Endodermal cell (in vitro differentiated cells): ENCODE measurements around the gene PIAS1. TPM values are rescaled to one million over a fixed set of nuclear protein-coding genes. Genes with fewer than 3 reads are reported as not detected.

Source experiments
- DNase-seq: peaks from one replicate; pipeline ENCODE4 v3.0.0-alpha.2; 2017
- H3K27ac ChIP-seq: 2 replicates; pipeline ENCODE4 v1.5.1; 2013; ENCODE audit warnings: mild to moderate bottlenecking, low read depth, low read length, moderate library complexity
- H3K27me3 ChIP-seq: 2 replicates; pipeline ENCODE4 v1.6.1; 2013; ENCODE audit warnings: mild to moderate bottlenecking, low read length, moderate library complexity; ENCODE audit not compliant: insufficient read depth, control insufficient read depth, poor library complexity, severe bottlenecking
- H3K36me3 ChIP-seq: 2 replicates; pipeline ENCODE4 v1.7.0; 2013; ENCODE audit warnings: mild to moderate bottlenecking, low read length, moderate library complexity; ENCODE audit not compliant: control insufficient read depth, insufficient read depth
- H3K4me1 ChIP-seq: one replicate; pipeline ENCODE4 v1.7.0; 2013; ENCODE audit warnings: low read length; ENCODE audit not compliant: control insufficient read depth, insufficient read depth
- H3K4me3 ChIP-seq: 2 replicates; pipeline ENCODE4 v1.5.1; 2013; ENCODE audit warnings: mild to moderate bottlenecking, low read length, moderate library complexity
- H3K9ac ChIP-seq: 2 replicates; pipeline ENCODE4 v1.6.1; 2013; ENCODE audit warnings: mild to moderate bottlenecking, low read length, moderate library complexity; ENCODE audit not compliant: poor library complexity, severe bottlenecking; ENCODE audit errors: extremely low read depth
- H3K9me3 ChIP-seq: 2 replicates; pipeline ENCODE4 v1.6.1; 2013; ENCODE audit warnings: mild to moderate bottlenecking, low read length, moderate library complexity; ENCODE audit not compliant: control insufficient read depth
- H3K27ac Mint-ChIP-seq: 2 replicates; pipeline ENCODE4 v1.8.0; 2020; ENCODE audit warnings: mixed read lengths
- H3K27me3 Mint-ChIP-seq: 2 replicates; pipeline ENCODE4 v1.8.0; 2021; ENCODE audit warnings: mild to moderate bottlenecking, mixed read lengths; ENCODE audit not compliant: insufficient read depth
- H3K36me3 Mint-ChIP-seq: 2 replicates; pipeline ENCODE4 v1.8.0; 2020; ENCODE audit warnings: low read depth, mixed read lengths
- H3K4me1 Mint-ChIP-seq: 2 replicates; pipeline ENCODE4 v1.8.0; 2020; ENCODE audit warnings: mixed read lengths
- H3K4me3 Mint-ChIP-seq: 2 replicates; pipeline ENCODE4 v1.8.0; 2020; ENCODE audit warnings: mild to moderate bottlenecking, moderate library complexity, mixed read lengths
- H3K9me3 Mint-ChIP-seq: 2 replicates; pipeline ENCODE4 v1.8.0; 2020; ENCODE audit warnings: mild to moderate bottlenecking, mixed read lengths
- WGBS, 2 experiments: methylation state at CpG; one replicate each; pipeline versions ENCODE4 v1.1.5 to v1.1.7; 2013; ENCODE audit warnings: missing lambda C conversion rate in 2 of 2, mixed read lengths in 1 of 2; ENCODE audit not compliant: insufficient coverage in 1 of 2, insufficient read length in 1 of 2; 5-methylcytosine and 5-hydroxymethylcytosine counted together
- total RNA-seq, 2 donors: library from RNA; stranded (reverse); fragmentation: NEBNext Ultra II Directional in 1 of 2; extraction: Animal tissue kit (Norgen Biotek cat#: 25700) in 1 of 2; gene quantifications; 2 replicates in 1 of 2; 3 replicates in 1 of 2; pipeline ENCODE4 v1.2.1, GENCODE V29; 2021
- TF ChIP-seq, protein P1 (sequence below): fragments of 200-600 bp; sonication (generic); conservative IDR thresholded peaks from 2 replicates; pipeline ENCODE4 v1.5.0; 2021; ENCODE audit warnings: antibody characterized with exemption, mild to moderate bottlenecking

Gene PIAS1
- total RNA-seq, 2 donors from 2014 or later, result 38.0 to 40.1 TPM

DNA sequence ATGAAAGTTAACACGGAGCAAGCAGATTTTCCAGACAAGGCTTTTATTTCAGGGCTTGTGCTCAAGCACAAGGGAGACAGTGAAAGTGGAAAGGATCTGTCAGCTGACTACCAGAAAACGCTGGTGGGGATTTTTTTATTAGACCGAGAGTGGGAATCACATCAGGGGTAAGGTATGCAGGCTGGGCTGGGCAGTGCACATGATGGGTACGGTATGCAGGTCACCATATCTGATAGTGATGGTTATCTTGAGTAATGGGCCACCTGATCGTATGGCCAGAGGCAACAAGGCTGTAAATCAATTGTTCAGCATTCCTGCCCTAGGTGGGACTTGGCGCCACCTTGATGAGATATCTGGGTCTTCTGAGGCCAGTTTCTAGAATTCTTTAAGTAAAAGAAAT, 36.9 kb upstream of the PIAS1 start:
- H3K9me3 ChIP-seq, result no peaks in the 10 kb centered on the region
- no peak overlapping the region for H3K27ac Mint-ChIP-seq
- H3K4me3 ChIP-seq, result no peak overlapping the region
- no peaks in the 10 kb centered on the region for H3K9me3 Mint-ChIP-seq
- no peaks in the 10 kb centered on the region for H3K36me3 ChIP-seq
- TF ChIP-seq, protein P1, sequence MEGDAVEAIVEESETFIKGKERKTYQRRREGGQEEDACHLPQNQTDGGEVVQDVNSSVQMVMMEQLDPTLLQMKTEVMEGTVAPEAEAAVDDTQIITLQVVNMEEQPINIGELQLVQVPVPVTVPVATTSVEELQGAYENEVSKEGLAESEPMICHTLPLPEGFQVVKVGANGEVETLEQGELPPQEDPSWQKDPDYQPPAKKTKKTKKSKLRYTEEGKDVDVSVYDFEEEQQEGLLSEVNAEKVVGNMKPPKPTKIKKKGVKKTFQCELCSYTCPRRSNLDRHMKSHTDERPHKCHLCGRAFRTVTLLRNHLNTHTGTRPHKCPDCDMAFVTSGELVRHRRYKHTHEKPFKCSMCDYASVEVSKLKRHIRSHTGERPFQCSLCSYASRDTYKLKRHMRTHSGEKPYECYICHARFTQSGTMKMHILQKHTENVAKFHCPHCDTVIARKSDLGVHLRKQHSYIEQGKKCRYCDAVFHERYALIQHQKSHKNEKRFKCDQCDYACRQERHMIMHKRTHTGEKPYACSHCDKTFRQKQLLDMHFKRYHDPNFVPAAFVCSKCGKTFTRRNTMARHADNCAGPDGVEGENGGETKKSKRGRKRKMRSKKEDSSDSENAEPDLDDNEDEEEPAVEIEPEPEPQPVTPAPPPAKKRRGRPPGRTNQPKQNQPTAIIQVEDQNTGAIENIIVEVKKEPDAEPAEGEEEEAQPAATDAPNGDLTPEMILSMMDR, result no peak
- no peaks in the 10 kb centered on the region for H3K27me3 ChIP-seq
- no peaks in the 10 kb centered on the region for H3K27me3 Mint-ChIP-seq
- WGBS, 2 experiments, result 92 to 95% methylated on average over 4 to 6 of the region's 6 CpGs
- no peak for DNase-seq
- H3K9ac ChIP-seq, result no peak overlapping the region
- H3K4me1 Mint-ChIP-seq, result peaks cover 12% of the 10 kb centered on the region
- no peak overlapping the region for H3K27ac ChIP-seq
- H3K4me3 Mint-ChIP-seq, result no peak overlapping the region
- H3K4me1 ChIP-seq, result no peaks in the 10 kb centered on the region
- H3K36me3 Mint-ChIP-seq, result no peaks in the 10 kb centered on the region

DNA sequence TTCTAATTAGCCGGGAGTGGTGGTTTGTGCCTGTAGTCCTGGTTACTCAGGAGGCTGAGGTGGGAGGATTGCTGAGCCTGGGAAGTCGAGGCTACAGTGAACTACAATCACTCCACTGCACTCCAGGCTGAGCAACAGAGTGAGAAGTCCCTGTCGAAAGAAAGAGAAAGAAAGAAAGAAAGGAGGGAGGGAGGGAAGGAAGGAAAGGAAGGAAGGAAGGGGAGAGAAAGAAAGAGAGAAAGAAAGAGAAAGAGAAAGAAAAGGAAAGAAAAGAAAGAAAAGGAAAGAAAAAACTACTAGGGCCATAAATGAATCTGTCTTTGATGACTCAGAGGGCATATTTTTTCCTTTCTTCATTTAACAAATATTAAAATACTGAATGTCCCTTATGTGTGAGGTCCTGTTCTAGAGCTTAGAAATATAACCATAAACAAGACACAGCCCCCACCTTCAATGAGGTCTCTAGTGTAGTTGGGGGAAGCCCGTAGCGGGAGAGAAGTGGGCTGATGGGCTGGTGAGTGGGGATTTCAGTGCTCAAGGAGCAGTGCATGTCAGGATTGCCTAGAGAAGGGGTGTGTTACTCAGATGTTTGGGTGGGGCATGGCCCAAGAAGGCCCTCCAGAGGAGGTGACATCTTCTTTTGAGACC, 35.2 kb upstream of the PIAS1 start:
- H3K36me3 Mint-ChIP-seq, result no peaks in the 10 kb centered on the region
- no peaks in the 10 kb centered on the region for H3K4me1 ChIP-seq
- no peak overlapping the region for H3K4me3 Mint-ChIP-seq
- 93 to 100% methylated on average over 1 to 4 of the region's 5 CpGs for WGBS, 2 experiments
- TF ChIP-seq, protein P1, result no peak
- no peaks in the 10 kb centered on the region for H3K27me3 Mint-ChIP-seq
- no peak overlapping the region for H3K4me3 ChIP-seq
- H3K9ac ChIP-seq, result no peak overlapping the region
- no peaks in the 10 kb centered on the region for H3K4me1 Mint-ChIP-seq
- H3K9me3 Mint-ChIP-seq, result no peaks in the 10 kb centered on the region
- no peaks in the 10 kb centered on the region for H3K27me3 ChIP-seq
- DNase-seq, result no peak
- H3K27ac ChIP-seq, result no peak overlapping the region
- no peaks in the 10 kb centered on the region for H3K9me3 ChIP-seq
- no peak overlapping the region for H3K27ac Mint-ChIP-seq
- H3K36me3 ChIP-seq, result no peaks in the 10 kb centered on the region

DNA sequence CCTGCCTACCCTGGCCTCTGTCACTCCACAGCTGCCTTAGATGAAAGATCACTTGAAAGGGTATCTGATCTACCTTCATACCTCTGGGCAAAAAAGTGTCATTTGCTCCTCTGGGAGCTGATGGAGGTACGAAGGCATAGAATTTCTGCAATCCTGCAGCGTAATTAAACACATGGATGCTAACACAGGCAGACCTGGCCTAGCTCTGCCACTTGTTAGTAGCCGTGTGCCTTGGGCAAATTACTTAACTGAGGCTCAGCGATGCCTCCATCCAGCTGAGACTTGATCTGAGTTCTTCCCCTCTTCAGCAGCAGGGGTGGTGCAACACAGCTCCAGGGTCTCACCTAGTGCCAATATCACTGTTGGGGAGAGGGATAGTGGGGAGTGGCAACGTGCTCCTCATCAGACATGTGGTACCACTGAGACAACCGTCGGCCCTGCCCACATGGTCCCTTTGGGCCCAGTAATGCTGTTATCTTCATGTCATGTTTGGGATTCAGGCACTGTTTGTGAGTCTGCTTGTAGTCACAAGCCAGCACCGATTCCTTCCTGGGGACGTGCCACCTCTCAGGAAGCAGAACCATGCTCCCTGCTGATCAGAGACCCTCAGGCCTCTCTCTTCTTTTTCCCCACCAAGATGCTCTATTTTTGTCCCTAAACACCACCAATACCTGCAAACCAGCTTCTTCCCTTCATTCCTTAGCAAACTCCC, 34.1 kb upstream of the PIAS1 start:
- DNase-seq, result no peak
- H3K27me3 ChIP-seq, result no peaks in the 10 kb centered on the region
- no peak overlapping the region for H3K27ac ChIP-seq
- no peak overlapping the region for H3K9ac ChIP-seq
- WGBS, 2 experiments, result 80 to 92% methylated on average over 3 to 9 of the region's 9 CpGs
- H3K4me1 ChIP-seq, result no peaks in the 10 kb centered on the region
- TF ChIP-seq, protein P1, result no peak
- Mint-ChIP-seq H3K27me3 (no peaks in the 10 kb centered on the region), H3K4me1 (no peaks in the 10 kb centered on the region), H3K4me3 (no peak overlapping the region), H3K27ac (no peak overlapping the region), H3K9me3 (no peaks in the 10 kb centered on the region), H3K36me3 (no peaks in the 10 kb centered on the region)
- H3K4me3 ChIP-seq, result no peak overlapping the region
- H3K36me3 ChIP-seq, result no peaks in the 10 kb centered on the region
- no peaks in the 10 kb centered on the region for H3K9me3 ChIP-seq
